CD14-positive monocyte (primary cell): Measurements from ENCODE around the gene SSBP4. TPM values are rescaled to one million over a fixed set of nuclear protein-coding genes. Genes with fewer than 3 reads are reported as not detected.

Experiments used
- DNase-seq, 3 donors: peaks; one replicate each; pipeline ENCODE4 v3.0.0-alpha.2; 2011 to 2022
- H2AFZ ChIP-seq: 2 replicates; pipeline ENCODE4 v1.6.0; 2012; ENCODE audit warnings: mild to moderate bottlenecking, low read depth, low read length, inconsistent platforms; ENCODE audit not compliant: insufficient read depth, poor library complexity, severe bottlenecking
- H3K27ac ChIP-seq, 2 donors: 1 replicate in 1 of 2; 2 replicates in 1 of 2; pipeline ENCODE4 v1.5.1; 2012 to 2013; ENCODE audit warnings: low read length in 2 of 2, control low read depth in 1 of 2, inconsistent platforms in 1 of 2, low read depth in 1 of 2, mild to moderate bottlenecking in 1 of 2
- H3K27me3 ChIP-seq, 2 donors: one replicate each; pipeline versions ENCODE4 v1.6.0 to v1.6.1; 2011 to 2013; ENCODE audit warnings: low read length in 2 of 2; ENCODE audit not compliant: control insufficient read depth in 2 of 2, insufficient read depth in 2 of 2
- H3K36me3 ChIP-seq, 2 donors: replicated peaks in 1 of 2; 1 replicate in 1 of 2; 2 replicates in 1 of 2; pipeline versions ENCODE4 v1.5.1 to v1.6.1; 2012 to 2013; ENCODE audit warnings: low read length in 2 of 2, control low read depth in 1 of 2, inconsistent platforms in 1 of 2, mild to moderate bottlenecking in 1 of 2; ENCODE audit not compliant: insufficient read depth in 2 of 2, control insufficient read depth in 1 of 2
- H3K4me1 ChIP-seq, 2 donors: 1 replicate in 1 of 2; 2 replicates in 1 of 2; pipeline versions ENCODE4 v1.5.1 to v1.6.1; 2012 to 2013; ENCODE audit warnings: low read length in 2 of 2, control low read depth in 1 of 2, inconsistent platforms in 1 of 2, mild to moderate bottlenecking in 1 of 2, moderate library complexity in 1 of 2; ENCODE audit not compliant: insufficient read depth in 2 of 2, control insufficient read depth in 1 of 2
- H3K4me2 ChIP-seq: replicated peaks from 2 replicates; pipeline ENCODE3; 2012; ENCODE audit warnings: low read length, moderate library complexity, mild to moderate bottlenecking; ENCODE audit not compliant: poor library complexity, severe bottlenecking; ENCODE audit errors: extremely low read depth
- H3K4me3 ChIP-seq, 3 experiments: fragments of 200-600 bp in 1 of 3; sonication (generic) in 1 of 3; replicated peaks in 1 of 3; 1 replicate in 2 of 3; 2 replicates in 1 of 3; pipeline ENCODE4 v1.5.1; 2011 to 2013; ENCODE audit warnings: low read length in 3 of 3, mild to moderate bottlenecking in 3 of 3, control low read depth in 2 of 3, low read depth in 2 of 3, inconsistent platforms in 1 of 3, moderate library complexity in 1 of 3
- H3K79me2 ChIP-seq: 2 replicates; pipeline ENCODE4 v1.6.0; 2012; ENCODE audit warnings: mild to moderate bottlenecking, control low read depth, inconsistent platforms, low read length, moderate library complexity; ENCODE audit not compliant: insufficient read depth
- H3K9ac ChIP-seq: 2 replicates; pipeline ENCODE4 v1.6.0; 2017; ENCODE audit warnings: low read length, mild to moderate bottlenecking; ENCODE audit not compliant: insufficient read depth, poor library complexity, severe bottlenecking
- H3K9me3 ChIP-seq, 2 donors: replicated peaks in 1 of 2; 1 replicate in 1 of 2; 2 replicates in 1 of 2; pipeline versions ENCODE4 v1.5.1 to v1.6.1; 2012 to 2013; ENCODE audit warnings: low read length in 2 of 2, control low read depth in 1 of 2; ENCODE audit not compliant: control insufficient read depth in 1 of 2, insufficient read depth in 1 of 2
- H4K20me1 ChIP-seq: 2 replicates; pipeline ENCODE4 v1.6.0; 2012; ENCODE audit warnings: mild to moderate bottlenecking, low read length, control low read depth, moderate library complexity; ENCODE audit not compliant: insufficient read depth
- H3K27ac Mint-ChIP-seq, 7 donors: one replicate each; pipeline ENCODE4 v1.8.0; 2020; ENCODE audit warnings: mild to moderate bottlenecking in 7 of 7, mixed read lengths in 7 of 7, moderate library complexity in 6 of 7, inconsistent platforms in 2 of 7
- H3K27me3 Mint-ChIP-seq, 3 donors: one replicate each; pipeline ENCODE4 v1.8.0; 2021 to 2022; ENCODE audit warnings: low read depth in 3 of 3, mild to moderate bottlenecking in 3 of 3, mixed read lengths in 3 of 3, moderate library complexity in 3 of 3, inconsistent platforms in 1 of 3
- H3K36me3 Mint-ChIP-seq, 2 donors: one replicate each; pipeline ENCODE4 v1.8.0; 2020; ENCODE audit warnings: mixed read lengths in 2 of 2, inconsistent platforms in 1 of 2, mild to moderate bottlenecking in 1 of 2
- H3K4me1 Mint-ChIP-seq: one replicate; pipeline ENCODE4 v1.8.0; 2020; ENCODE audit warnings: mild to moderate bottlenecking, mixed read lengths
- H3K4me3 Mint-ChIP-seq, 2 donors: one replicate each; pipeline ENCODE4 v1.8.0; 2020; ENCODE audit warnings: mild to moderate bottlenecking in 2 of 2, mixed read lengths in 2 of 2, moderate library complexity in 1 of 2
- H3K9me3 Mint-ChIP-seq, 7 donors: one replicate each; pipeline ENCODE4 v1.8.0; 2020 to 2022; ENCODE audit warnings: mixed read lengths in 7 of 7, mild to moderate bottlenecking in 6 of 7, moderate library complexity in 6 of 7, inconsistent platforms in 2 of 7
- CTCF ChIP-seq: fragments of 200-600 bp; IDR thresholded peaks from one replicate; pipeline ENCODE4 v1.8.0; 2022; ENCODE audit warnings: antibody characterized with exemption, mild to moderate bottlenecking
- WGBS: methylation state at CpG from one replicate; pipeline ENCODE4 v1.1.5; 2013; ENCODE audit warnings: missing lambda C conversion rate; ENCODE audit not compliant: insufficient coverage; 5-methylcytosine and 5-hydroxymethylcytosine counted together
- intact Hi-C, 2 donors: fragments of 100-400 bp; cut with micrococcal nuclease; formaldehyde crosslinking; loops; one replicate each; pipeline versions ENCODE4 v1.15.0 to v1.15.1; 2023
- polyA plus RNA-seq, 3 donors: library from polyadenylated mRNA; depleted of rRNA in 1 of 3; unstranded in 2 of 3; stranded (reverse) in 1 of 3; fragments of 300-500 nt in 2 of 3; fragments of >200 nt in 1 of 3; fragmentation: Illumina TruSeq in 2 of 3; gene quantifications; 1 replicate in 2 of 3; 2 replicates in 1 of 3; pipeline ENCODE4 v1.2.3, GENCODE V29; 2012 to 2021

Gene SSBP4
- polyA plus RNA-seq, 3 donors = 38.5 to 74.5 (median 48.3) TPM

- Mint-ChIP-seq H3K36me3 (peaks cover 28 to 32% of the 10 kb centered on the region in 2 donors), H3K4me1 (peaks cover 47% of the 10 kb centered on the region), H3K4me3 (peak within 1 kb of the TSS; percentile 4 to 59), H3K27me3 (peaks cover 3 to 35% (median 22%) of the 10 kb centered on the region in 3 donors), H3K9me3 (peaks cover 0 to 5% (median 3%) of the 10 kb centered on the region in 7 donors), H3K27ac (peak within 1 kb of the TSS in 3 of 7 donors; percentile 6 to 45 (median 35))
- Histone ChIP-seq H4K20me1 (peaks cover 44% of the 10 kb centered on the region), H3K4me1 (peaks cover 44 to 57% of the 10 kb centered on the region in 2 donors), H3K27me3 (peaks cover 0 to 12% of the 10 kb centered on the region in 2 donors), H3K4me3 (no peak within 1 kb of the TSS), H3K79me2 (peaks cover 23% of the 10 kb centered on the region), H2AFZ (no peak within 1 kb of the TSS), H3K9ac (no peak within 1 kb of the TSS), H3K9me3 (no peaks in the 10 kb centered on the region), H3K27ac (no peak within 1 kb of the TSS), H3K36me3 (peaks cover 18 to 20% of the 10 kb centered on the region in 2 donors), H3K4me2 (no peak within 1 kb of the TSS)
- intact Hi-C loops = loop anchor here (5.0 kb wide), 2 partner anchors 34 to 39 kb away; no protein-coding TSS in a partner anchor
- whole genome bisulfite sequencing = 34% methylated on average over 22 of the region's 33 CpGs
- peak in 1 of 3 donors; percentile 45 for DNase-seq
- peak; percentile 85 for TF ChIP-seq CTCF
Observed at GRCh38 chr19:18385675-18386542, 33.3 kb upstream of the SSBP4 start, which contains the start of gene GDF15. TSS of gene GDF15 (plus strand) at chr19:18386158. CDS start at chr19:18386190, 32 bp downstream.

GRCh38 chr19:18386543-18387271 lies 32.5 kb upstream of the SSBP4 start:
- peaks cover 26 to 28% of the 10 kb centered on the region in 2 donors for H3K36me3 ChIP-seq
- Mint-ChIP-seq H3K27ac (peak overlapping the region in 1 of 7 donors; percentile 6), H3K4me3 (peak overlapping the region in 1 of 2 donors; percentile 46), H3K9me3 (peaks cover 0 to 4% (median 3%) of the 10 kb centered on the region in 7 donors), H3K36me3 (peaks cover 34 to 40% of the 10 kb centered on the region in 2 donors), H3K27me3 (peaks cover 3 to 37% (median 22%) of the 10 kb centered on the region in 3 donors), H3K4me1 (peaks cover 55% of the 10 kb centered on the region)
- TF ChIP-seq CTCF = no peak
- no peak overlapping the region for H3K9ac ChIP-seq
- peaks cover 31% of the 10 kb centered on the region for H3K79me2 ChIP-seq
- H3K4me3 ChIP-seq = no peak overlapping the region
- H3K4me1 ChIP-seq = peaks cover 51 to 62% of the 10 kb centered on the region in 2 donors
- DNase-seq = no peak
- no peak overlapping the region for H2AFZ ChIP-seq
- H3K27me3 ChIP-seq = peaks cover 0 to 12% of the 10 kb centered on the region in 2 donors
- peaks cover 52% of the 10 kb centered on the region for H4K20me1 ChIP-seq
- no peak overlapping the region for H3K4me2 ChIP-seq
- no peaks in the 10 kb centered on the region for H3K9me3 ChIP-seq
- intact Hi-C loops = loop anchor here (5.0 kb wide), 2 partner anchors 34 to 39 kb away; no protein-coding TSS in a partner anchor
- 95% methylated on average over 6 of the region's 14 CpGs for WGBS
- H3K27ac ChIP-seq = no peak overlapping the region
